ENCODE measurements around the gene TRUB2. TPM values are rescaled to one million over a fixed set of nuclear protein-coding genes. Genes with fewer than 3 reads are reported as not detected.

TRUB2 gene, protein sequence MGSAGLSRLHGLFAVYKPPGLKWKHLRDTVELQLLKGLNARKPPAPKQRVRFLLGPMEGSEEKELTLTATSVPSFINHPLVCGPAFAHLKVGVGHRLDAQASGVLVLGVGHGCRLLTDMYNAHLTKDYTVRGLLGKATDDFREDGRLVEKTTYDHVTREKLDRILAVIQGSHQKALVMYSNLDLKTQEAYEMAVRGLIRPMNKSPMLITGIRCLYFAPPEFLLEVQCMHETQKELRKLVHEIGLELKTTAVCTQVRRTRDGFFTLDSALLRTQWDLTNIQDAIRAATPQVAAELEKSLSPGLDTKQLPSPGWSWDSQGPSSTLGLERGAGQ
- polyA plus RNA-seq (ENCODE audit: insufficient read depth in 1 of 5, insufficient read length in 5 of 5, low replicate concordance in 1 of 5): 10 to 100 TPM; 29.3 to 34.5 (median 33.0) TPM
- long read RNA-seq, donor 1, full-length matches to known transcripts: 13 of 87 reads
- long read RNA-seq, donor 1, partial matches to known transcripts: 27 of 87 reads
- long read RNA-seq, donor 1, other reads (novel, unspliced or antisense): 47 of 87 reads
- long read RNA-seq, donor 2, full-length matches to known transcripts: 9 of 9 reads
- long read RNA-seq, donor 2, partial matches to known transcripts: 0 of 9 reads
- long read RNA-seq, donor 2, other reads (novel, unspliced or antisense): 0 of 9 reads
- long read RNA-seq, donor 3, full-length matches to known transcripts: 18 of 18 reads
- long read RNA-seq, donor 3, partial matches to known transcripts: 0 of 18 reads
- long read RNA-seq, donor 3, other reads (novel, unspliced or antisense): 0 of 18 reads
- long read RNA-seq, donor 4, full-length matches to known transcripts: 9 of 9 reads
- long read RNA-seq, donor 4, partial matches to known transcripts: 0 of 9 reads
- long read RNA-seq, donor 4, other reads (novel, unspliced or antisense): 0 of 9 reads
- long read RNA-seq, donor 5, full-length matches to known transcripts: 27 of 32 reads
- long read RNA-seq, donor 5, partial matches to known transcripts: 5 of 32 reads
- long read RNA-seq, donor 5, other reads (novel, unspliced or antisense): 0 of 32 reads
- long read RNA-seq, donor 6, full-length matches to known transcripts: 20 of 201 reads
- long read RNA-seq, donor 6, partial matches to known transcripts: 142 of 201 reads
- long read RNA-seq, donor 6, other reads (novel, unspliced or antisense): 39 of 201 reads
- long read RNA-seq, donor 7, full-length matches to known transcripts: 17 of 201 reads
- long read RNA-seq, donor 7, partial matches to known transcripts: 114 of 201 reads
- long read RNA-seq, donor 7, other reads (novel, unspliced or antisense): 70 of 201 reads
- long read RNA-seq, donor 8, full-length matches to known transcripts: 9 of 9 reads
- long read RNA-seq, donor 8, partial matches to known transcripts: 0 of 9 reads
- long read RNA-seq, donor 8, other reads (novel, unspliced or antisense): 0 of 9 reads

DNA sequence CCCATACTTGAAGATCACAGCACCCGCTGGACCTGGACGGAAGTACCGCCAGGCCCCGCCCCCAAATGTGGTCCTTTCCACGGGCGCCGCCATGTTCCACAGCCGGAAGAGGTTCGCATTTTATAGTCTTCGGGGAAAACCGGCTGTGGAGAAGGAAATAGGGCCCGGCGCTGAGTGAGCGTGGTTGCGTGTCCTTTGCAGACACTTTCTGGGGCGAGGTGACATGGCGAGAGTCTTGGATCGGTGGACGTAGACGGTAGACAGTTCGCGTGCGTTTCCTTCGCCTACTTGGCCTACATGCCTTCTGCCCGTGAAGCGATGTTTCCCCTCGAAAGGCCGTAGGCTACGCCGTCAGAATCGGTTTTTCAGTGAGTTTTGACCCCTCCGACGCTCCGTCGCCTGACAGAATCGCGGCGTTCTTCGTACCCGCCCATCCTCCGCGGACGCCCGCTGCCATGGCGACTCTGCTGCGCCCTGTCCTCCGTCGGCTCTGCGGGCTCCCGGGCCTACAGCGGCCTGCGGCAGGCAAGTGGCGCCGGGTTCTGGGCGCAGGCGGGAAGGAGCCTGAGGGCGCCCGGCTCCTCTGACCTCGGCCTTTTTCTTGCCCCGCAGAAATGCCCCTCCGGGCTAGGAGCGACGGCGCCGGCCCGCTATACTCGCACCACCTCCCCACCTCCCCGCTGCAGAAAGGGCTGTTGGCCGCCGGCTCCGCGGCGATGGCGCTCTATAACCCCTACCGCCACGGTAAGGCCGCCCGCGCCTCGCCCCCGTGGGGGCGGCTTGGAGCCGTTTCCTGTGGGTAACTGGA, at the start of gene TRUB2, which contains the start of gene COQ4:
TSS of gene TRUB2 (minus strand) at position 44 of the 808 bp plus-strand sequence. CDS start at position 5, 39 bp downstream.
TSS of gene COQ4 (plus strand) at position 436 of the 808 bp plus-strand sequence. CDS start at position 456, 20 bp downstream.
- DNase-seq: peak; percentile 95 to 96

DNA sequence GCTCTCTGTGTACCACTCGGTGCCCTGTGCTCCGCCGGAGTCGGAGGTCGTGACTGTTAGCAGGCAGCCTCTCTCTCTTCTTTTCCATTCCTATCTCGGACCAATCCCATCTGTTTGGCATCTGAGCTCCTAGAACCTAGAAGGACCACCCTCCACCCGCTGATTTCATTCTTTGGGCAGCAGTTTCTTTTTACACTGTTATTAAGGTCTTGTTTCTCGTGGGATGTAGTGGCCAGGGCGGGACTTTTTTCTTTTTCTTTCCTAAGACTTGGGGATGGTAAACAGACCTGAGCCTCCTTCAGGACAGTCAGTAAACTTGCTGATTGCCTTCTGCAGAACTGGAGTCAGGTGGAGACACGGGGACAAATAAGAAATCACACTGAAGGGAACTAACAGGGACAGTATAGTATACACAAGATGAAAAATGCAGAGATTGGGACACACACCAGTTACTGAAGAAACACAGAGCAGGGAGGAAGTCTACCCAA, 49.4 kb upstream of the TRUB2 start:
- no peak for DNase-seq

DNA sequence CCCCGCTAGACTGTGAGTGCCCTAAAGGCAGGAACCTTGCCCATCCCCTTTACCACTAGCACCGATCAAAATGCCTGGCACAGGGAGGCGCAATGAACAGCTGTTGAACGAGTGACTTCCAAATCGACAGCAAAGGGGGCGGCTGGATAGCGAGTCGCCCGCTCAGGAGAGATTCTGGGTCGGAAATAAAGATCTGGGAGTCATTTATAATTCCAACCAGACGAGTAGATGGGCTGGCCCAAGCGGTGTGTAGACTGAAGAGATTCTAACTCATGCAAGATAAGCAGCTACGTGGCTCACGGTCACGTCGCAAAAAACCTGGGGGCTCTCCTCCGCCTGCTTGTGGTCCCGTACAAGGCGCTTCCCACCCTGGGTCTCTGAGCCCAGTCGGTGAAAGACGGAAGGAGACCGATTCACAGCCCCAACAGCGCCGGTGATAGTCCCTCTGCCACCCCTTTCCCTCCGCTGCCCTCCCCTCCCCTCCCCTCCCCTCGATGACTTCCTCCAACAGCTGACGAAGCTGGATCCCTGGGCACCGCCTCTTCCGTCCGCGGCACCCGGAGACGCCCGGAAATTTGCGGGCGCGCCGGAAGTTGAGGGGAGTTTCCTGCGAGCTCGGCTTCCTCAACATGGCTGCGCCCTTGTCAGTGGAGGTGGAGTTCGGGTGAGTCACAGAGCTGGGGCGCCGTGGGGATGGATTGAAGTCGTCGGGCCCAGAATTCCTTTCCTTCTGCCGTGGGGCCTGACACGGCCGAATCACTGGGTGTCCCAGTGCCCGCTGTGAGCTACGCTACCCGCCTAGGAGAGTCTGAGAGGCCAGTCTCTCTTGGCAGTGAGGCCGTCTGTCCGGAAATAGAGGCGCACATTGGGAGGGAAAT, 48.7 kb upstream of the TRUB2 start, which contains the start of gene URM1:
TSS of gene URM1 (plus strand) at position 623 of the 878 bp plus-strand sequence. CDS start at position 630, 7 bp downstream.
- DNase-seq: peak; percentile 96

DNA sequence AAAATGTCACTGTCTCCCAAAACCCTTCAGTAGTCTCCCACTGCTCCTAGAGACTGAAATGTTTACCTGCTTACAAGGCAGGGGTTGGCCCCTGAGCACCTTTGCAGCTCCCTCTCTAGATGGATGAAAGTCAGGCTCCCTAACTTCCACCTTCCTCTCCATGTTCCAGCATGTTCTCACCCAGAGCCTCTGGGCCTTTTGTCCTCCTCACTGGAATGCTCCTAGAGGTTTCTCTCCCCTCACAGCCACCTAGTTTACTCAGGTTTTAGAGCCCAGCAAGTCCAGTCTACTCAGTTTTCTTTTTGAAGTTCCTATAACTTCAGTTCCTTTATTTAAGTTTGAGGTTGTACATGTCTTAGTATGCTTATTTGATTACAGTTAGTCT, 48.1 kb upstream of the TRUB2 start:
- no peak for DNase-seq

DNA sequence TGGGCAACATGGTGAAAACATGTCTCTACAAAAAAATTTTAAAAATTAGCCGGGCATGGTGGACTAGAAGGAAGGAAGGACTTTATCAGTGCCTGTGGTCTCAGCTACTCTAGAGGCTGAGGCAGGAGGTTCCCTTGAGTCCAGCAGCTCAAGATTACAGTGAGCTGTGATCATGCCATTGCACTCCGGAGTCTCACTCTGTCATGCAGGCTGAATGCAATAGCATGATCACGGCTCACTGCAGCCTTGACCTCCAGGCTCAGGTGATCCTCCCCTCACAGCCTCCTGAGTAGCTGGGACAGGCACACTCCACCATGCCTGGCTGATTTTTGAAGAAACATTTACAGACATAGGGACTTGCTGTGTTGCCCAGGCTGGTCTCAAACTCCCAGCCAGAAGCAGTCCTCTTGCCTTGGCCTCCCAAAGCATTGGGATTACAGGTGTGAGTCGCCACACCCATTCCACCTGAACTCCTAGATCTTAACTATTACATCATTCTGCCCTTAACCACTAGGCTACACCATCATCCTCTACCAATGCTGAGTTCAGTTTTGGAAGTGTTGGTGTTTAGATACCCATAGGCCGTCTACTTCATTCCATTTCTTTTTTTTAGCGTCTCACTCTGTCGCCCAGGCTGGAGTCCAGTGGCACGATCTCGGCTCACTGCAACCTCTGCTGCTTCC, 46.9 kb upstream of the TRUB2 start:
- DNase-seq: no peak

DNA sequence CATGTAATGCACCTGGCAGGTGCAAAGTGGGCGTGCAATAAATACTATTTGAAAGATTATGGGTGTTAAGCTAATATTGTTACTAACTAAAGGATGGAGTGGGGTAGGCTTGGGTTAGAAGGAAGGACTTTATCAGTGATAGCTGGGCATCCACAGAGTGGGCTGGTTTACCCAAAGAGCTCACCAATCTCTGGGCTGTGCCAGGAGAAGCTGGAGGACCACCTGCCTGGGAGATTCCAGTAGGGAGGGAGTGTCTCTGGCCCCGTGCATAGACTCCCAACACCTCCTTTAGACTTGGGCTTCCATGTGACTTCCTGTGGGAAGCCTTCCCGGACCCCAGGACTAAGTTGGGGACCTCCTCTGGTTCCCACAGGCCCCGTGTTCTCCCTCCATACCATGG, 43.3 kb upstream of the TRUB2 start:
- no peak for DNase-seq

DNA sequence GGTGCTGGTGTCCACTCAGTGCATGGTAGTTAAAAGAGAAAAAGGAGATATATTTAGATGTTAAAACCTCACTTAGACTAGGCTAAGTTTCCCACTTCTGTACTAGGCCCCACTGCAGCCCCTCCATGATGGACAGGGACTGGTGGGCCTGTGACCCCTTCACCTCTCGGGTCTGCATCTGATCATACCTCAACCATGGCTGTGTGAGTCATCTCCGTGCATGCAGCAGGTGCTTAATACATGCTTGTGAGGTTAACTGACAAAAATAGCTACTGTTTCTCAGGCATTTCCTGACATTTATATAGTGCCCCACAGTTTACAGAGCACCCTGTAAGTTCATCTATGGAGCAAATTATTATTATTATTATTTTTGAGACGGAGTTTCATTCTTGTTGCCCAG, 40.5 kb upstream of the TRUB2 start:
- DNase-seq: no peak

DNA sequence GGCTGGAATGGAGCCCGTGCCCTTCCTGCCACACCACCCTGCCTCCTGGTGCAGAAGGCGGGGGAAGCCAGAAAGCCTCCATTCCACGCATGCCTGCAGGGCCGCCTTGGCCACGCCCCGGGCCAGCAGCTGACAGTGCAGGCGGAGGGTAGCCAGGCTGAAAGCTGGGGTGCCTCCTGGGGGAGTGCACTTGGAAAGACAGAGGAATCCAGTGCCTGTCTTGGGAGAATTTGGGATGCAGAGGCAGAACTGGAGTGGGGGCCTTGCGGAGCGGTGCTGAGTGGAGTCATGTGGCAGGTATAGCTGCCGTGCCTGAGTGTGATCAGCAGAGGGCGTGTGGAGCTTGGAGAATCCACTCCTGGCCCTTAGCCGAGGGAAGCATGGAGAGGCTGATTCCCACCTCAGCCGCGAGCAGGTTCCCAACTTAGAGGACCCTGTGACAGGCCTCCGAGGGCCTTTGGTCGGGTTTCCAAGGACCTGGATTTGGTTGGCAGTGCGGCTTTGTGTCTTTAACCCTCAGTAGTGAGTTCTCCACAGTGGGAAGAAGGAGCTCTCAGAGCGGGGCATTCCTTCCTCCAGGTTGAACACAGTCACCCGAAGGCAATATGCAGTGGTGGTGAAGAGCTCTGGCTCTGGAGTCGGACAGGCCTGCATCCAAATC, 39.9 kb upstream of the TRUB2 start:
- DNase-seq: peak; percentile 75 to 84

DNA sequence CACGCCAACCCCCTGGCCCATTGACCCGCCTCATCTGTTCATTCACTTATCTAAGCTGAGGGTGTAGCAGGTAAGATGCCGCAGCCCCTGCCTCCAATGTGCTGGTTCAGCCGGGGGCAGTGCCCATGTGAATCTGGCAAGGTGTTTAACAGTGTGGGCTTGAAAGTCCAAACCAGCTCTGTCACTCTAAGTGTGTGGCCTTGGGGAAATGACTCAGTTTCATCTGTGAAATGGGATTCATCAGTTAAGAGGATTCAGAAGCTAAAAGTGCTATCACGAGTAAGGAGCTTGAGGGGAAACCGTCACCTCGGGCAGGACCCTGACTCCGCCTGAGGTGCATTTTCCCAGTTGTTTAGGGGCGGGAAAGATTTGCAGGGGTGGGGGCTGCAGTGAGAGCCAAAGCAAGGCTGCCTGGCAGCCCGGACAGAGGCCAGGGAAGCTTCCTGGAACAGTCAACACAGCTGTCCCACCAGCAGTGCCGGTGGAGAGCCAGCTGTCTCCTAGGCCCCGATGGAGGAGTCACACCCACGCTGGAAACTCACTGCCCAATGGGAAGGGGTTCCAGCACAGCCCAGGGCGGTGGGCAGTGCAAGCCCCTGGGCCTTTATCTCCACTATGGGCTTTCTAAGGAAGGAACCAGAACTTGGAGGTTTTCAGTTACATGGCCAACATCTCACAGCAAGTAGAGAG, 39.2 kb upstream of the TRUB2 start:
- DNase-seq: no peak

DNA sequence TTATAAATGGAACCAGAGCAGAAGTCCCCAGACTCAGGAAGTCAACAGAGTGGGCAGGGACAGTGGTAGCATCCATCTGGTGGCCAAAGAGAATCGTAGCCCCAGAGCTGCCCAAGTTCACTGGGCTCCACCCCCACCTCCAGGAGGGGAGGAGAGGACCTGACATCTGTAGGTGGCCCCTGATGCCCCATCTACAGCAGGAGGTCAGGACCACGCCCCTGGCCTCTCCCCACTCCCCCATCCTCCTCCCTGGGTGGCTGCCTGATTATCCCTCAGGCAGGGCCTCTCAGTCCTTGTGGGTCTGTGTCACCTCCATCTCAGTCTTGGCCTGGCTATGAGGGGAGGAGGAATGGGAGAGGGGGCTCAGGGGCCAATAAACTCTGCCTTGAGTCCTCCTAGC, 38.6 kb upstream of the TRUB2 start:
- no peak for DNase-seq

DNA sequence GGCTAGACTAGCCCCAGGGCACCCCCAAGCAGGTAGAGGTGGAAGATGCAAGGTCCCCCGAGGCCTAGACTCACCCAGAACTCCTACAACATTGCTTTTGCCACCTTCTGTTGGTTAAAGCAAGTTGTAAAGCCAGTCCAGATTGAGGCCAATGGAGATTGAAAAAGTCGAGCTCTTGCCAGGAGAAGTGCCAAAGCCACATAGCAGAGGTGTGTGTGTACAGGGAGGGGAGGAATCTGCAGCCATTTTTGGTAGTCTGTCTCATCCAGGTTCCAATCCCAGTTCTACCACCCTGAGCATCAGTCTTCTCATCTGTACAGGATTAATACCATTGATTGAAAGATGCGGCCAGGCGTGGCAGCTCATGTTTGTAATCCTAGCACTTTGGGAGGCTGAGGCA, 36.6 kb upstream of the TRUB2 start:
- no peak for DNase-seq

DNA sequence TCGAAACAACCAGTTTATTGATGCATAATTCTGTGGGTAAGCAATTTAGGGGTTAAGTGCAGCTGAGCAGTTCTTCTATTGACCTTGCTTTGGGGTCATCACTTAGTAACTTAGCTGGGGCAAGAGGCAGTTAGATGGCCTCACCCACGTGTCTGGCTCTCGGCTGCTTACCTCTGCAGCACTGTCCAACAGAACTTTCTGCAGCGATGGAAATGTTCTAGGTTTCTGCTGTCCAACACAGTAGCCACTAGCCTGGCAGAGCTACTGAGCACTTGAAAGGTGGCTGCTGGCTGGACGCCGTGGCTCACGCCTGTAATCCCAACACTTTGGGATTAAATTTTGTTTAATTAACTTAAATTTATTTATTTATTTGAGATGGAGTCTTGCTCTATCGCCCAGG, 35.8 kb upstream of the TRUB2 start:
- no peak for DNase-seq

DNA sequence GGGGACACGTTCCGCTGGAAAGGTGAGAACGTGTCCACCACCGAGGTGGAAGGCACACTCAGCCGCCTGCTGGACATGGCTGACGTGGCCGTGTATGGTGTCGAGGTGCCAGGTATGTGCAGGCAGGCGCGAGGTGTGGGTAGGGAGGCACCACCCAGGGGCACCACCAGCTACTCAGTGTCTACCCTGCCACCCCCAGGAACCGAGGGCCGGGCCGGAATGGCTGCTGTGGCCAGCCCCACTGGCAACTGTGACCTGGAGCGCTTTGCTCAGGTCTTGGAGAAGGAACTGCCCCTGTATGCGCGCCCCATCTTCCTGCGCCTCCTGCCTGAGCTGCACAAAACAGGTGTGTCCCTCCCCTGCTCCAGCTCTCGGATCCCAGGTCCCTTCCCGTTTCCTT, 33.2 kb upstream of the TRUB2 start:
- DNase-seq: no peak

DNA sequence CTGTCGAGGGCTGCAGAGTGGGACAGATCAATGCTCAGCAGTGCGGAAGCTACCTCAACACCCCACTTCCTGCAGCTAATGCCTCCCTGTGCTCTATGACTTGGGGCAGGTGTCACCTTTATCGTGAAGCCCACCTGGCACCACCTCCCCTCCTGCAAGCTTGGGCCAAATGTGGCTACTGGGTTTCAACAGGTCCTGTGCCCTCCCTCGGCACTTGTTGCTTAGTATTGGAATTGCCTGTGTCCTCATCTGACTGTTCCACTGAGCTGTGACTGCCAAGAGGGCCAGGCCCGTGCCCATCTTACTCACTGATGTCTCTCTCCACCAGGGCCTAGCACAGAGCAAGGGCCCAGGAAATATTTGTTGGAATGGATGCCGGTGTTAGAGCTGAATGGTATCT, 27.5 kb upstream of the TRUB2 start:
- no peak for DNase-seq

DNA sequence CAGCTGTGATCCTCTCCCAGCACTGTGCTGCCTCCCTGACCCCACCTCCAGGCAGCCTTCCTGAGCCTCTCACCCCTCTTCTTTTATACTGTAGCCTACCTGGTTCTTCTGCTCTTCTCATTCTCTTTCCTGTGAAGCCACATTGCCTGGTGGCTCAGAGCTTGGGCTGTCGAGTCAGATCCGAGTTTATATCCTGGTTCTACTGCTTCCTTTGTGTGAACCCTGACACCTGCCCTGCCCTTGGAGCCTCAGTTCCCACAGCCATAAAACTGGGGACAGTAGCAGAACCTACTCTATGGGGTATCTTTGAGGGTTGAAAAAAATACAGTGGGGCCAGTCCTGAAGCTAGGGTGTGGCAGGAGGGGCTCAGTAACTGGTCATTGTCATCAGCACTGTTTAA, 26.9 kb upstream of the TRUB2 start:
- DNase-seq: no peak

DNA sequence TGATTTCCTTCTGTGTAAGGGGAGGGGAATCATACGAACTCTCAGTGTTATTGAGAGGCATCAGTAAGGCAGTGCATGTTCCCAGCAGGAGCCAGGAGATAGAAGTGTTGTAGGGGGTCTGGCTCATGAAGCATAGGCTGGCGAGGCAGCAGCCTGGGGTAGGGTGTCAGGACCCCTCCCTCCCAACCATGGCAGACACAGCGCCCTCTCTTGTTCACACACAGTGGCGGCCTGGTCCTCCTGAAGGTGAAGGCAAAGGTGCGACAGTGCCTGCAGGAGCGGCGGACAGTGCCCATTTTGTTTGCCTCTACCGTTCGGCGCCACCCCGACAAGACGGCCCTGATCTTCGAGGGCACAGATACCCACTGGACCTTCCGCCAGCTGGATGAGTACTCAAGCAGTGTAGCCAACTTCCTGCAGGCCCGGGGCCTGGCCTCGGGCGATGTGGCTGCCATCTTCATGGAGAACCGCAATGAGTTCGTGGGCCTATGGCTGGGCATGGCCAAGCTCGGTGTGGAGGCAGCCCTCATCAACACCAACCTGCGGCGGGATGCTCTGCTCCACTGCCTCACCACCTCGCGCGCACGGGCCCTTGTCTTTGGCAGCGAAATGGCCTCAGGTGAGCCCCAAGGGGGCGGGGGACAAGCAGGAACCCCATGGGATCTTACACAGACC, 22.8 kb upstream of the TRUB2 start:
- DNase-seq: no peak

DNA sequence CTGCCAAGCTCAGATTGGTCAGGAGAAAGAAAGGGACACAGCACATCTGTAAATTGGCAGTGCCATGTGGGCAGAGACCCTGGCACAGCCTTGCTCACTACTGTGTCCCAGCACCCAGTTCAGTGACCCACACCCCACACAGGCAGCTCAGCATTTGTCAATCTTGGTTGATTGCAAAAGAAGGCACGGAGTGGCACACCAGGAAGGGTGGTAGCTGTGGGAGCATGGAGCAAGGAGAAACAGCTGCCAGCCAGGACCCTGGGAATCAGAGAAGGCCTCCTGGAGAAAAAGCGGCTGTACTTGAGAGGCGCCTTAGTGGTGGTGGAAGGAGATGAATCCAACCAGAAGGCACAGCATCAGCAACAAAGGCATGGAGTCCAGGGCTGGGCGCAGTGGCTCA, 21.6 kb upstream of the TRUB2 start:
- no peak for DNase-seq

All from right lung (tissue), 10 donors.